Lower lobe of right lung (tissue), 2 donors: ENCODE measurements around the gene CCDC127. TPM values are rescaled to one million over a fixed set of nuclear protein-coding genes. Genes with fewer than 3 reads are reported as not detected.

Experiments used
- ATAC-seq, 2 donors: fragments of 200-7000 bp; cut with Tn5 transposase; one replicate each; pipeline ENCODE4 v1.9.1; 2020 to 2022; ENCODE audit warnings: mild to moderate bottlenecking in 2 of 2, moderate library complexity in 2 of 2
- DNase-seq: peaks from one replicate; pipeline ENCODE4 v3.0.0-alpha.2; 2020
- H3K27ac ChIP-seq: fragments of 200-600 bp; one replicate; pipeline ENCODE4 v1.8.0; 2022
- H3K27me3 ChIP-seq: fragments of 200-600 bp; one replicate; pipeline ENCODE4 v1.8.0; 2022; ENCODE audit warnings: low read depth
- H3K36me3 ChIP-seq: fragments of 200-600 bp; one replicate; pipeline ENCODE4 v1.8.0; 2022; ENCODE audit warnings: mild to moderate bottlenecking
- H3K4me1 ChIP-seq: fragments of 200-600 bp; one replicate; pipeline ENCODE4 v1.8.0; 2022
- H3K4me3 ChIP-seq: fragments of 200-600 bp; one replicate; pipeline ENCODE4 v1.8.0; 2022; ENCODE audit warnings: mild to moderate bottlenecking
- H3K9me3 ChIP-seq: fragments of 200-600 bp; one replicate; pipeline ENCODE4 v1.8.0; 2022
- intact Hi-C: fragments of 100-400 bp; cut with DNase I; formaldehyde crosslinking; loops from one replicate; pipeline ENCODE4 v1.11.0; 2022
- total RNA-seq: library from RNA; stranded (reverse); fragmentation: NEBNext Ultra II Directional; extraction: Animal tissue kit (Norgen Biotek cat#: 25700); gene quantifications from one replicate; pipeline ENCODE4 v1.2.1, GENCODE V29; 2021
- TF ChIP-seq, protein P1 (sequence below): fragments of 200-600 bp; IDR thresholded peaks from one replicate; pipeline ENCODE4 v1.8.0; 2022; ENCODE audit warnings: antibody characterized with exemption, mild to moderate bottlenecking
- donor health status: DM: no; HTN: yes; CAD: no; lungs with severe emphysema.

The CCDC127 gene
- total RNA-seq, 1 donor from 2014 or later, result 4.9 TPM

DNA sequence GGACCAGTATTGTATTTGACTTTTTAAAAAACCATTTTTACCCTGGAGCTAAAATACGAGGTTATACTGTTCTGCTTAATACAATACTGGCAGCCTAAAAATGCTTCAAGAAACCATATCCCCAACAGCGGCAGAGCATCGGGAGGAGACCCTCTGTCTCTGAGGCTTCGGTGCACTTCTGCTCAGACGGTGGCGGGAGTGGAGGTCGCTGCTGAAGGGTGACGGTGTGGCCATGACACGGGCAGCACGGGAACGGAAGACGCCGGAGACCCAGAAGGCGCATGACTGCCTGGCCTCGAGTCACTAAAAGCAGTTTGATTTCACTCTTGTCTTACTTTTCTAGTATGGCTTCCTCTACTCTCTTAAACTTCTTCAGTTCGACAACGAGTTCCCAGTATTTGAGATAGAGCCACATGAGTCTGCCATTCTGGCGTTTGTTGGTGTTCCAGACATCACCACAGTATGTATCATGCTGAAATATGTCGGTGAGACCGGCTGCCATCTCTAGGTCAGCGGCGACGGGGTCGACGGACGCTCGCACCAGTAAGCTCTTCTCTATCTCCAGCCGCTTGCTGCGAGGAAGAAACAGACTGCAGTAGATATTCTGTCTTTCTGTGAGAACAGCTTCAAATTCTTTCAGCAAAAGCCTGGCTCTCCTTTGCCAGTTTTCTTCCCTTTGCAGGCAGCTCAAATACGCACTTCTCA, 12.8 kb downstream of the CCDC127 start:
- Histone ChIP-seq H3K36me3 (peaks cover 39% of the 10 kb centered on the region), H3K27me3 (no peaks in the 10 kb centered on the region), H3K27ac (no peak overlapping the region), H3K9me3 (no peaks in the 10 kb centered on the region), H3K4me3 (no peak overlapping the region), H3K4me1 (no peaks in the 10 kb centered on the region)
- intact Hi-C loops, result no loop called here
- ATAC-seq (no peak), DNase-seq (no peak)
- TF ChIP-seq, protein P1, sequence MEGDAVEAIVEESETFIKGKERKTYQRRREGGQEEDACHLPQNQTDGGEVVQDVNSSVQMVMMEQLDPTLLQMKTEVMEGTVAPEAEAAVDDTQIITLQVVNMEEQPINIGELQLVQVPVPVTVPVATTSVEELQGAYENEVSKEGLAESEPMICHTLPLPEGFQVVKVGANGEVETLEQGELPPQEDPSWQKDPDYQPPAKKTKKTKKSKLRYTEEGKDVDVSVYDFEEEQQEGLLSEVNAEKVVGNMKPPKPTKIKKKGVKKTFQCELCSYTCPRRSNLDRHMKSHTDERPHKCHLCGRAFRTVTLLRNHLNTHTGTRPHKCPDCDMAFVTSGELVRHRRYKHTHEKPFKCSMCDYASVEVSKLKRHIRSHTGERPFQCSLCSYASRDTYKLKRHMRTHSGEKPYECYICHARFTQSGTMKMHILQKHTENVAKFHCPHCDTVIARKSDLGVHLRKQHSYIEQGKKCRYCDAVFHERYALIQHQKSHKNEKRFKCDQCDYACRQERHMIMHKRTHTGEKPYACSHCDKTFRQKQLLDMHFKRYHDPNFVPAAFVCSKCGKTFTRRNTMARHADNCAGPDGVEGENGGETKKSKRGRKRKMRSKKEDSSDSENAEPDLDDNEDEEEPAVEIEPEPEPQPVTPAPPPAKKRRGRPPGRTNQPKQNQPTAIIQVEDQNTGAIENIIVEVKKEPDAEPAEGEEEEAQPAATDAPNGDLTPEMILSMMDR, result no peak

DNA sequence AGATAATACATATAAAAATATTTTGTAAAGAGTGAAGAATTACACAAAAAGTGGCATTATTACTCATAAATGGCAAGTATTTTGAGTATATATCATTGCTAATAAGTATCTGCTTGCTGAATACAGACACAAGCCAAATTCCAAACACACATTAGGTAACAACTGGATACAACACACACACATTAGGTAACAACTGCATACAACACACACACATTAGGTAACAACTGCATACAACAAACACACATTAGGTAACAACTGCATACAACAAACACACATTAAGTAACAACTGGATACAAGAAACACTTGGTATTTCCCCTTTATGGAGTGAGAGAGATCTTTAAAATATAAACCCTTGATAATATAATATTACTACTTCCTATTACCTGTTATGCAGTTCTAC, 13.5 kb downstream of the CCDC127 start:
- Histone ChIP-seq H3K27ac (no peak overlapping the region), H3K9me3 (no peaks in the 10 kb centered on the region), H3K36me3 (peaks cover 39% of the 10 kb centered on the region), H3K4me3 (no peak overlapping the region), H3K4me1 (no peaks in the 10 kb centered on the region), H3K27me3 (no peaks in the 10 kb centered on the region)
- TF ChIP-seq, protein P1, result no peak
- ATAC-seq (no peak), DNase-seq (no peak)
- intact Hi-C loops, result no loop called here

DNA sequence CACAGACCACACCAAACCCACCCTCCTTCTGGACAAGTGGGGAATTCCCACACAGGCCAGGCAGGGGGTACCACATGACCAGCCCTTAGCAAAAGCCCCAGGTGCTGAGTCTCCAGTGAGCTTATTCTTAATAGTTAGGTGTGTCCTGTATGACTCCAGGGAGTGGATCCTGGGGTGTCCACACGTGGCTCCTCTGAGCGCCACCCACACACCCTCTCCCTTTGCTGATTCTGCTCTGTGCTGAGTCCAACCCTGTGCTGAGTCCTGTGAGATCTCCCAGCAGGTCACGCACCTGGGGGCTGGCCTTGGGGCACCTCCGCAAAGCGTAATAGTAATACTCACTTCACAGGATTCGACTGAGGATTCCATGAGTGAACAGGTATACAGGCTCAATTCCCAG, 14.0 kb downstream of the CCDC127 start:
- intact Hi-C loops, result no loop called here
- DNase-seq (no peak), ATAC-seq (no peak)
- Histone ChIP-seq H3K27me3 (no peaks in the 10 kb centered on the region), H3K4me3 (no peak overlapping the region), H3K9me3 (no peaks in the 10 kb centered on the region), H3K4me1 (no peaks in the 10 kb centered on the region), H3K27ac (no peak overlapping the region), H3K36me3 (peaks cover 39% of the 10 kb centered on the region)
- TF ChIP-seq, protein P1, result no peak

DNA sequence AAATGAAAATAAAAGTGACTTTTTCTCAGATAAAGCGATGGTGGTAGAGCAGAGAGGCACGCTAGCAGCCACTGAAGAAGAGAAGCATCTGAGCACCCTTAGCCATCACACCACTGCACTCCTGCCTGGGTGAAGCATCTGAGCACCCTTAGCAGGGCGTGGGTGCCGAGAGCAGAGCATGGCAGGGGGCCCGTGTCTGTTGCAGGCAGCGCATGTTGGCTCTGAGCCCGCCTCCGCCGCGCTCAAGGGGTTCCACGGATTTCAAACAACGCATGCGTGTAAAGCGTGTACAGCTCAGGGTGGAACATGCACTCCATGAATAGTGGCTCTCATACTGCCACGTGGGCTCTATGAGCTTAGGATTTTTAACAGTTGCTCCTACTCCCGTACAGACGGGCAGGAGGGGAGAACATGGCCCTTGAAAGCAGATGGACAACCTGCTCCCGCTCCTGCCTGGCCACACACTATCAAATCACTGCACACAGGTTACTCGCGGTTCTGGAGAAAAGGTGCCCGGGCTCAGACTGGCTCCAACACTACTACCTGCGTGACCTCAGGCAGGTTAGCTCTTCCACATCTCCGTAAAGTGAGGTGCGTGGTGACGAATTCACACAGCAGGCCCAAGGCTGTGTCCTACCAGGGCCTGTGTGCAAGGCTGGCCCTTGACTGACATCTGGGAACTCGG, 14.6 kb downstream of the CCDC127 start:
- H3K4me1 ChIP-seq, result no peaks in the 10 kb centered on the region
- TF ChIP-seq, protein P1, result no peak
- DNase-seq (no peak), ATAC-seq (no peak)
- no peaks in the 10 kb centered on the region for H3K27me3 ChIP-seq
- H3K36me3 ChIP-seq, result peaks cover 39% of the 10 kb centered on the region
- no peaks in the 10 kb centered on the region for H3K9me3 ChIP-seq
- no peak overlapping the region for H3K27ac ChIP-seq
- no peak overlapping the region for H3K4me3 ChIP-seq
- intact Hi-C loops, result no loop called here

DNA sequence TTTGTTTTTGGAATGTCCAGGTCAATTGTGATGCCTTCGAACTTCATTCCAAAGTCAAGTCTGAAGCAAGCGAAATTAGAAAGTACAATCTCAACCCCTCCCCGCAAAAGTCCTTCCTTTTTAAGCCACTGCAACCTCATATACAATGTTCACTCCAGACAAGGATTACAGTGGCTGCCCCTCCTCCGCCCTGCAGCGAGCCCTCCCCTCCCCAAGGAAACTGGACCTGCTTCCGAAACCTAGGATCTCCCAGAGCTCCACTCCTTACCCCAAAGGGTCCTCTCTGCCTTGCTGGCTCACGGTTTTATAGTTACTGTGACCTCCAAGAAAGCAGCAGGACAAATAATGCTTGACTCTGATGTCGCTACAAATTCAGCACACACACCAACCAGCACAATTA, 16.3 kb downstream of the CCDC127 start:
- Histone ChIP-seq H3K4me3 (no peak overlapping the region), H3K9me3 (no peaks in the 10 kb centered on the region), H3K36me3 (peaks cover 32% of the 10 kb centered on the region), H3K4me1 (no peaks in the 10 kb centered on the region), H3K27ac (no peak overlapping the region), H3K27me3 (no peaks in the 10 kb centered on the region)
- ATAC-seq, result no peak
- no peak for DNase-seq
- TF ChIP-seq, protein P1, result no peak
- intact Hi-C loops, result no loop called here
